Loucy (cell line): ENCODE measurements around the gene GAB2.

Experiments used
- H2AFZ ChIP-seq: fragments of 200-600 bp; sonication (generic); 2 replicates; pipeline ENCODE4 v1.6.0; 2016; ENCODE audit warnings: antibody characterized with exemption, mild to moderate bottlenecking, low read length, moderate library complexity
- H3F3A ChIP-seq: fragments of 200-600 bp; 2 replicates; pipeline ENCODE4 v1.6.0; 2016; ENCODE audit warnings: antibody characterized with exemption, low read depth, mild to moderate bottlenecking
- H3K27me3 ChIP-seq: fragments of 200-600 bp; sonication (generic); 2 replicates; pipeline ENCODE4 v1.6.1; 2014; ENCODE audit warnings: low read length, mild to moderate bottlenecking; ENCODE audit not compliant: insufficient read depth, poor library complexity, severe bottlenecking
- H3K36me3 ChIP-seq: fragments of 200-600 bp; sonication (generic); 2 replicates; pipeline ENCODE4 v1.6.1; 2016; ENCODE audit warnings: low read length; ENCODE audit not compliant: insufficient read depth
- H3K4me1 ChIP-seq: fragments of 200-600 bp; sonication (generic); 2 replicates; pipeline ENCODE4 v1.5.1; 2014; ENCODE audit warnings: low read length, mild to moderate bottlenecking; ENCODE audit not compliant: insufficient read depth, poor library complexity, severe bottlenecking
- H3K4me2 ChIP-seq: fragments of 200-600 bp; sonication (generic); 2 replicates; pipeline ENCODE4 v1.6.0; 2014; ENCODE audit warnings: antibody characterized with exemption, low read length, low read depth, mild to moderate bottlenecking; ENCODE audit not compliant: poor library complexity, severe bottlenecking
- H3K4me3 ChIP-seq: fragments of 200-600 bp; sonication (generic); 2 replicates; pipeline ENCODE4 v1.5.1; 2014; ENCODE audit warnings: low read length, mild to moderate bottlenecking, mixed read lengths; ENCODE audit not compliant: poor library complexity, severe bottlenecking
- H3K79me2 ChIP-seq: fragments of 200-600 bp; sonication (generic); 2 replicates; pipeline ENCODE4 v1.6.1; 2014; ENCODE audit warnings: low read length; ENCODE audit not compliant: insufficient read depth
- H3K9ac ChIP-seq: fragments of 200-600 bp; sonication (generic); 2 replicates; pipeline ENCODE4 v1.6.0; 2014; ENCODE audit warnings: mild to moderate bottlenecking, low read depth, low read length, moderate library complexity; ENCODE audit not compliant: poor library complexity, severe bottlenecking
- H3K9me2 ChIP-seq: fragments of 200-600 bp; sonication (generic); replicated peaks from 2 replicates; pipeline ENCODE4 v1.6.1; 2016; ENCODE audit warnings: low read depth, low read length, mixed read lengths
- H3K9me3 ChIP-seq: fragments of 200-600 bp; sonication (generic); 2 replicates; pipeline ENCODE4 v1.6.1; 2014; ENCODE audit warnings: mild to moderate bottlenecking, antibody characterized with exemption, low read length, low read depth; ENCODE audit not compliant: insufficient read depth
- H4K20me1 ChIP-seq: fragments of 200-600 bp; sonication (generic); 2 replicates; pipeline ENCODE4 v1.6.0; 2014; ENCODE audit warnings: antibody characterized with exemption, low read length, mild to moderate bottlenecking; ENCODE audit not compliant: insufficient read depth, poor library complexity, severe bottlenecking
- EZH2phosphoT487 ChIP-seq: fragments of 200-600 bp; IDR thresholded peaks from 2 replicates; pipeline ENCODE4 v1.6.1; 2018; ENCODE audit warnings: antibody characterized with exemption, mild to moderate bottlenecking, moderate library complexity, borderline replicate concordance
- TF ChIP-seq, protein P1 (sequence below): fragments of 200-600 bp; sonication (generic); conservative IDR thresholded peaks from 2 replicates; pipeline ENCODE4 v1.5.1; 2014; ENCODE audit warnings: mild to moderate bottlenecking, antibody characterized with exemption, low read length

The GAB2 gene

DNA sequence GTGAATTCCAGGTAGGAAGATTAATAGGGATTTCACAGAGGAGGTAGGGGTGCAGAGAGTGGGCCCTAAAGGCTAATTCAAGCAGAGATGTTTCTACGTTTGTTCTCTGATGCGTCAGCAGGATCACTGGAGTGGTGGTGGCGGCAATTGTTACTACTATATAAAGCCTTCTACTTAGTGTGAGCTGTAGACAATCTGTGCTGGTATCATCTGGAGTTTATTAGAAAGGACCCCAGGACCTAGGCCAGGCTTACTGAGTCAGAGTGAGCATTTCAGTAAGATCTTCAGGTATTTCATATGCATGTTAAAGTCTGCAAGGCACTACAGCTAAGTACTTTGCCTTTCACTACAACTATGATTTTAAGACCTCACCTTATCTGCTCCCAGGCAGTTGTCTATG is 169.4 kb downstream of the GAB2 start:
- Histone ChIP-seq H2AFZ (no peak overlapping the region), H3K4me1 (no peaks in the 10 kb centered on the region), H3K9me3 (no peaks in the 10 kb centered on the region), H3K36me3 (no peaks in the 10 kb centered on the region), H4K20me1 (no peaks in the 10 kb centered on the region), H3K4me3 (no peak overlapping the region), H3K79me2 (no peaks in the 10 kb centered on the region), H3K4me2 (no peak overlapping the region), H3F3A (no peaks in the 10 kb centered on the region), H3K9me2 (no peaks in the 10 kb centered on the region), H3K27me3 (no peaks in the 10 kb centered on the region), H3K9ac (no peak overlapping the region)
- TF ChIP-seq, protein P1, sequence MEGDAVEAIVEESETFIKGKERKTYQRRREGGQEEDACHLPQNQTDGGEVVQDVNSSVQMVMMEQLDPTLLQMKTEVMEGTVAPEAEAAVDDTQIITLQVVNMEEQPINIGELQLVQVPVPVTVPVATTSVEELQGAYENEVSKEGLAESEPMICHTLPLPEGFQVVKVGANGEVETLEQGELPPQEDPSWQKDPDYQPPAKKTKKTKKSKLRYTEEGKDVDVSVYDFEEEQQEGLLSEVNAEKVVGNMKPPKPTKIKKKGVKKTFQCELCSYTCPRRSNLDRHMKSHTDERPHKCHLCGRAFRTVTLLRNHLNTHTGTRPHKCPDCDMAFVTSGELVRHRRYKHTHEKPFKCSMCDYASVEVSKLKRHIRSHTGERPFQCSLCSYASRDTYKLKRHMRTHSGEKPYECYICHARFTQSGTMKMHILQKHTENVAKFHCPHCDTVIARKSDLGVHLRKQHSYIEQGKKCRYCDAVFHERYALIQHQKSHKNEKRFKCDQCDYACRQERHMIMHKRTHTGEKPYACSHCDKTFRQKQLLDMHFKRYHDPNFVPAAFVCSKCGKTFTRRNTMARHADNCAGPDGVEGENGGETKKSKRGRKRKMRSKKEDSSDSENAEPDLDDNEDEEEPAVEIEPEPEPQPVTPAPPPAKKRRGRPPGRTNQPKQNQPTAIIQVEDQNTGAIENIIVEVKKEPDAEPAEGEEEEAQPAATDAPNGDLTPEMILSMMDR = no peak
- TF ChIP-seq EZH2phosphoT487 = no peak

- Histone ChIP-seq H3K9ac (no peak overlapping the region), H2AFZ (no peak overlapping the region), H3K27me3 (no peaks in the 10 kb centered on the region), H3K4me2 (no peak overlapping the region), H3F3A (no peaks in the 10 kb centered on the region), H3K4me3 (no peak overlapping the region), H3K9me3 (0 out of 2 replicates have a peak, but pooled peaks cover 12% of the 10 kb centered on the region), H3K4me1 (no peaks in the 10 kb centered on the region), H3K9me2 (no peaks in the 10 kb centered on the region), H4K20me1 (no peaks in the 10 kb centered on the region), H3K79me2 (no peaks in the 10 kb centered on the region), H3K36me3 (no peaks in the 10 kb centered on the region)
- TF ChIP-seq, protein P1 = no peak
Observed at GRCh38 chr11:78244546-78245255, 172.9 kb downstream of the GAB2 start.

GRCh38 chr11:78244080-78244479 is 173.5 kb downstream of the GAB2 start:
- TF ChIP-seq, protein P1 = no peak
- no peak for TF ChIP-seq EZH2phosphoT487
- Histone ChIP-seq H3K9me3 (0 out of 2 replicates have a peak, but pooled peaks cover 12% of the 10 kb centered on the region), H3K4me3 (no peak overlapping the region)

More at GRCh38 chr11:78244080-78244479, 173.5 kb downstream of the GAB2 start:
- Histone ChIP-seq H3K9ac (no peak overlapping the region), H3F3A (no peaks in the 10 kb centered on the region), H3K4me1 (no peaks in the 10 kb centered on the region), H3K36me3 (no peaks in the 10 kb centered on the region), H3K79me2 (no peaks in the 10 kb centered on the region), H3K9me2 (no peaks in the 10 kb centered on the region), H4K20me1 (no peaks in the 10 kb centered on the region), H3K27me3 (no peaks in the 10 kb centered on the region), H2AFZ (no peak overlapping the region), H3K4me2 (no peak overlapping the region)
